Neuron (in vitro differentiated cells): ENCODE results near the gene C1QC.

Experiments used
- H2AFZ ChIP-seq: one replicate; pipeline ENCODE4 v1.6.1; 2013; ENCODE audit warnings: low read depth, mild to moderate bottlenecking, inconsistent platforms, low read length, moderate library complexity
- H3K27me3 ChIP-seq: one replicate; pipeline ENCODE4 v1.6.1; 2013; ENCODE audit warnings: low read length; ENCODE audit not compliant: insufficient read depth
- H3K36me3 ChIP-seq: one replicate; pipeline ENCODE4 v1.6.1; 2013; ENCODE audit warnings: low read length; ENCODE audit not compliant: insufficient read depth
- H3K4me1 ChIP-seq: one replicate; pipeline ENCODE4 v1.6.1; 2013; ENCODE audit warnings: low read length; ENCODE audit not compliant: insufficient read depth
- H3K4me3 ChIP-seq: 2 replicates; pipeline ENCODE4 v1.5.1; 2013; ENCODE audit warnings: mild to moderate bottlenecking, low read length, moderate library complexity
- H3K9me3 ChIP-seq: one replicate; pipeline ENCODE4 v1.6.1; 2013; ENCODE audit warnings: low read length

The C1QC gene

GRCh38 chr1:22643381-22643780 is at the start of gene C1QC:
Gene C1QC, plus strand, starts transcription at chr1:22643633. Its CDS starts 391 bp downstream, at chr1:22644024.
- no peaks in the 10 kb centered on the region for H3K4me1 ChIP-seq
- no peak within 1 kb of the TSS for H2AFZ ChIP-seq

GRCh38 chr1:22594396-22594795 is 49.0 kb upstream of the C1QC start:
- Histone ChIP-seq H2AFZ (no peak overlapping the region), H3K36me3 (no peaks in the 10 kb centered on the region), H3K4me1 (no peaks in the 10 kb centered on the region), H3K27me3 (peaks cover 76% of the 10 kb centered on the region), H3K9me3 (no peaks in the 10 kb centered on the region), H3K4me3 (no peak overlapping the region)

More at GRCh38 chr1:22643381-22643780, at the start of gene C1QC:
- Histone ChIP-seq H3K36me3 (no peaks in the 10 kb centered on the region), H3K9me3 (no peaks in the 10 kb centered on the region), H3K4me3 (no peak within 1 kb of the TSS), H3K27me3 (peaks cover 15% of the 10 kb centered on the region)

- H3K36me3 ChIP-seq = no peaks in the 10 kb centered on the region
- no peaks in the 10 kb centered on the region for H3K9me3 ChIP-seq
- H3K27me3 ChIP-seq = peaks cover 70% of the 10 kb centered on the region
- no peak overlapping the region for H2AFZ ChIP-seq
- no peaks in the 10 kb centered on the region for H3K4me1 ChIP-seq
- H3K4me3 ChIP-seq = no peak overlapping the region
Measured at GRCh38 chr1:22595108-22595507, 48.3 kb upstream of the C1QC start.

GRCh38 chr1:22597301-22597965 is 46.0 kb upstream of the C1QC start:
- Histone ChIP-seq H3K9me3 (no peaks in the 10 kb centered on the region), H3K27me3 (peaks cover 66% of the 10 kb centered on the region), H3K36me3 (no peaks in the 10 kb centered on the region), H2AFZ (no peak overlapping the region), H3K4me1 (no peaks in the 10 kb centered on the region), H3K4me3 (no peak overlapping the region)

GRCh38 chr1:22597996-22598395 is 45.4 kb upstream of the C1QC start:
- H3K4me1 ChIP-seq = no peaks in the 10 kb centered on the region
- no peaks in the 10 kb centered on the region for H3K36me3 ChIP-seq
- H3K4me3 ChIP-seq = no peak overlapping the region
- H2AFZ ChIP-seq = no peak overlapping the region
- peaks cover 65% of the 10 kb centered on the region for H3K27me3 ChIP-seq
- no peaks in the 10 kb centered on the region for H3K9me3 ChIP-seq

- H3K4me1 ChIP-seq = no peaks in the 10 kb centered on the region
- H3K9me3 ChIP-seq = no peaks in the 10 kb centered on the region
- H2AFZ ChIP-seq = no peak overlapping the region
- peaks cover 64% of the 10 kb centered on the region for H3K27me3 ChIP-seq
- H3K36me3 ChIP-seq = no peaks in the 10 kb centered on the region
- H3K4me3 ChIP-seq = no peak overlapping the region
Measured at GRCh38 chr1:22598736-22599135, 44.7 kb upstream of the C1QC start.

GRCh38 chr1:22600071-22600816 is 43.2 kb upstream of the C1QC start:
- Histone ChIP-seq H2AFZ (no peak overlapping the region), H3K4me3 (no peak overlapping the region), H3K36me3 (no peaks in the 10 kb centered on the region), H3K4me1 (no peaks in the 10 kb centered on the region), H3K9me3 (no peaks in the 10 kb centered on the region), H3K27me3 (peaks cover 65% of the 10 kb centered on the region)

- H3K36me3 ChIP-seq = no peaks in the 10 kb centered on the region
- H3K27me3 ChIP-seq = peaks cover 62% of the 10 kb centered on the region
- no peak overlapping the region for H2AFZ ChIP-seq
- no peaks in the 10 kb centered on the region for H3K4me1 ChIP-seq
- no peaks in the 10 kb centered on the region for H3K9me3 ChIP-seq
- no peak overlapping the region for H3K4me3 ChIP-seq
Measured at GRCh38 chr1:22600817-22601605, 42.4 kb upstream of the C1QC start.

- Histone ChIP-seq H3K9me3 (no peaks in the 10 kb centered on the region), H2AFZ (no peak overlapping the region), H3K36me3 (no peaks in the 10 kb centered on the region), H3K4me3 (no peak overlapping the region), H3K27me3 (peaks cover 64% of the 10 kb centered on the region), H3K4me1 (no peaks in the 10 kb centered on the region)
Measured at GRCh38 chr1:22601610-22602009, 41.8 kb upstream of the C1QC start.

- no peak overlapping the region for H3K4me3 ChIP-seq
- no peaks in the 10 kb centered on the region for H3K36me3 ChIP-seq
- H3K4me1 ChIP-seq = no peaks in the 10 kb centered on the region
- H3K9me3 ChIP-seq = no peaks in the 10 kb centered on the region
- peaks cover 61% of the 10 kb centered on the region for H3K27me3 ChIP-seq
- H2AFZ ChIP-seq = no peak overlapping the region
Measured at GRCh38 chr1:22602060-22602740, 41.2 kb upstream of the C1QC start.

- Histone ChIP-seq H3K27me3 (peaks cover 66% of the 10 kb centered on the region), H2AFZ (no peak overlapping the region), H3K4me3 (no peak overlapping the region), H3K4me1 (no peaks in the 10 kb centered on the region), H3K36me3 (no peaks in the 10 kb centered on the region), H3K9me3 (no peaks in the 10 kb centered on the region)
Measured at GRCh38 chr1:22606161-22606560, 37.3 kb upstream of the C1QC start.

- Histone ChIP-seq H3K27me3 (peaks cover 67% of the 10 kb centered on the region), H2AFZ (no peak overlapping the region), H3K4me1 (no peaks in the 10 kb centered on the region), H3K9me3 (no peaks in the 10 kb centered on the region), H3K36me3 (no peaks in the 10 kb centered on the region), H3K4me3 (no peak overlapping the region)
Measured at GRCh38 chr1:22607154-22607553, 36.3 kb upstream of the C1QC start.

- peaks cover 56% of the 10 kb centered on the region for H3K27me3 ChIP-seq
- H3K9me3 ChIP-seq = no peaks in the 10 kb centered on the region
- no peak overlapping the region for H3K4me3 ChIP-seq
- no peaks in the 10 kb centered on the region for H3K4me1 ChIP-seq
- no peak overlapping the region for H2AFZ ChIP-seq
- H3K36me3 ChIP-seq = no peaks in the 10 kb centered on the region
Measured at GRCh38 chr1:22608361-22608760, 35.1 kb upstream of the C1QC start.
